Esophagus muscularis mucosa (tissue), 4 donors: ENCODE measurements around the gene GUCA2B. TPM values are rescaled to one million over a fixed set of nuclear protein-coding genes. Genes with fewer than 3 reads are reported as not detected.

ENCODE experiments used
- DNase-seq: peaks from one replicate; pipeline ENCODE4 v3.0.0-alpha.2; 2017; ENCODE audit errors: extremely low spot score
- H3K27ac ChIP-seq, 4 donors: fragments of 200-600 bp; sonication (generic); replicated peaks in 1 of 4; 1 replicate in 3 of 4; 2 replicates in 1 of 4; pipeline ENCODE4 v1.5.1; 2016 to 2019; ENCODE audit warnings: mild to moderate bottlenecking in 1 of 4
- H3K27me3 ChIP-seq, 4 donors: fragments of 200-600 bp; sonication (generic); one replicate each; pipeline versions ENCODE4 v1.5.1 to v1.6.0; 2016 to 2019
- H3K36me3 ChIP-seq, 4 donors: fragments of 200-600 bp; sonication (generic); one replicate each; pipeline ENCODE4 v1.5.1; 2016 to 2019
- H3K4me1 ChIP-seq, 4 donors: fragments of 200-600 bp; sonication (generic); one replicate each; pipeline ENCODE4 v1.5.1; 2016 to 2019
- H3K4me3 ChIP-seq, 4 donors: fragments of 200-600 bp; sonication (generic); 1 replicate in 2 of 4; 2 replicates in 2 of 4; pipeline ENCODE4 v1.5.1; 2016 to 2019; ENCODE audit warnings: mild to moderate bottlenecking in 4 of 4, moderate library complexity in 1 of 4
- H3K9me3 ChIP-seq, 4 donors: fragments of 200-600 bp; sonication (generic); 1 replicate in 3 of 4; 2 replicates in 1 of 4; pipeline ENCODE4 v1.5.1; 2016 to 2019
- CTCF ChIP-seq, 3 experiments: fragments of 200-600 bp in 2 of 3; fragments of 450-650 bp in 1 of 3; sonication (generic) in 2 of 3; IDR thresholded peaks; one replicate each; pipeline ENCODE4 v1.5.1; 2017 to 2019; ENCODE audit warnings: antibody characterized with exemption in 3 of 3, mild to moderate bottlenecking in 2 of 3, moderate library complexity in 1 of 3
- EP300 ChIP-seq: sonication (generic); formaldehyde crosslinking; IDR thresholded peaks from one replicate; pipeline ENCODE4 v1.6.1; 2017; ENCODE audit warnings: antibody characterized with exemption
- POLR2A ChIP-seq: fragments of 450-650 bp; IDR thresholded peaks from one replicate; pipeline ENCODE4 v1.6.1; 2017; ENCODE audit warnings: antibody characterized with exemption, moderate library complexity, mild to moderate bottlenecking, low read depth
- POLR2AphosphoS5 ChIP-seq, 2 donors: sonication (generic); formaldehyde crosslinking; IDR thresholded peaks; one replicate each; pipeline ENCODE4 v1.6.1; 2017; ENCODE audit warnings: antibody characterized with exemption in 2 of 2
- WGBS: methylation state at CpG from one replicate; pipeline ENCODE4 v1.1.5; 2018; 5-methylcytosine and 5-hydroxymethylcytosine counted together
- intact Hi-C: fragments of 100-400 bp; cut with DNase I; formaldehyde crosslinking; loops from one replicate; pipeline ENCODE4 v1.15.1; 2023
- total RNA-seq, 4 donors: library from RNA; depleted of rRNA; stranded (reverse); fragments of >200 nt; gene quantifications; one replicate each; pipeline versions ENCODE4 v1.1.0 to v1.2.1, GENCODE V29; 2016

GUCA2B gene
- total RNA-seq, 4 donors from 2014 or later = not detected

DNA sequence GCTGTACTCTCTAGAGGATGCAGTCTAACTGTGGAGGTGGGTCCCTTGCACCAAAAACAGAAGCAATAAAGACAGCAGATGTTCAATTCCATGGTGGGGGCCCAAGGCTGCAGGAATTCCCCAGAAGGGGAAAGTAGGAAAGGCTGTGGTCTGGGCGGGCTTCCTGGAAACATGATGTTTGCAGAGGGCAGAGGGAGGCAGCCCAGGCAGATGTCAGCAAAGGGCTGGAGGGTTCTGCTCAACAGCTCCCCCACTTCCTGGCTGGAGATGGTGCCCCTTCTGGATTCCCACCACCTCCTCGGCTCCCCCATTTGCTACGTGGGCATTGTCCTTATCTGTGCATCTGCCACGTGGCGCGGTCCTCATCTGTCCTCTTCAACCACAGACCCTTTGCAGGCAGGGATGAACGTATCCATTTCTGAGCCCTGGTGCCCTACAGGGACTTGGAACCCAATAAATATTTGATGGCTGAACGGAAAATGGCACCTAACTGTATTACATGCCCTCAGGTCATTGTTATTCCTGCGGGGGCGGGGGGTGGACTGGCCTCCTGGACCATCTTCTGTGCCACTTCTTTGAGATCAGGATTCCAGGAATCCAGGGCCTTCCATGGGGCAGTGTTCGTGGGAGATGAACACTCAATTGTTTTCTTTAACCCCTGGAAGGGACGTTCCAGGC lies 8.4 kb upstream of the GUCA2B start:
- no peak overlapping the region for H3K27ac ChIP-seq
- H3K9me3 ChIP-seq = no peaks in the 10 kb centered on the region
- DNase-seq = no peak
- TF ChIP-seq CTCF (IDR thresholded peaks at IDR 0.05) (no peak), EP300 (no peak), POLR2AphosphoS5 (IDR thresholded peaks at IDR 0.05) (no peak), POLR2A (no peak)
- 80% methylated on average over 12 of the region's 12 CpGs for WGBS
- peaks cover 0 to 5% (median 0%) of the 10 kb centered on the region in 4 donors for H3K4me1 ChIP-seq
- no peaks in the 10 kb centered on the region for H3K36me3 ChIP-seq
- H3K27me3 ChIP-seq = peaks cover 0 to 87% (median 16%) of the 10 kb centered on the region in 4 donors
- intact Hi-C loops = no loop called here
- H3K4me3 ChIP-seq = no peak overlapping the region

GRCh38 chr1:42145389-42145716 lies 7.9 kb upstream of the GUCA2B start:
- Histone ChIP-seq H3K27ac (no peak overlapping the region), H3K27me3 (peaks cover 0 to 82% (median 16%) of the 10 kb centered on the region in 4 donors), H3K4me1 (peaks cover 0 to 5% (median 0%) of the 10 kb centered on the region in 4 donors), H3K4me3 (no peak overlapping the region), H3K36me3 (no peaks in the 10 kb centered on the region), H3K9me3 (no peaks in the 10 kb centered on the region)
- intact Hi-C loops = no loop called here
- no peak for TF ChIP-seq EP300
- no peak for TF ChIP-seq CTCF (IDR thresholded peaks at IDR 0.05)
- TF ChIP-seq POLR2AphosphoS5 (IDR thresholded peaks at IDR 0.05) = no peak
- TF ChIP-seq POLR2A = no peak
- DNase-seq = no peak
- 38% methylated on average over 6 of the region's 8 CpGs for WGBS

GRCh38 chr1:42145764-42146625 lies 7.2 kb upstream of the GUCA2B start:
- Histone ChIP-seq H3K27me3 (peaks cover 0 to 76% (median 16%) of the 10 kb centered on the region in 4 donors), H3K4me1 (peaks cover 0 to 5% (median 0%) of the 10 kb centered on the region in 4 donors), H3K4me3 (no peak overlapping the region), H3K27ac (no peak overlapping the region), H3K36me3 (no peaks in the 10 kb centered on the region), H3K9me3 (no peaks in the 10 kb centered on the region)
- WGBS = 47% methylated on average over 41 of the region's 41 CpGs
- intact Hi-C loops = no loop called here
- no peak for TF ChIP-seq POLR2AphosphoS5 (IDR thresholded peaks at IDR 0.05)
- DNase-seq = no peak

- Histone ChIP-seq H3K27me3 (peaks cover 0 to 70% (median 16%) of the 10 kb centered on the region in 4 donors), H3K27ac (no peak overlapping the region), H3K4me3 (no peak overlapping the region), H3K36me3 (no peaks in the 10 kb centered on the region), H3K4me1 (peaks cover 0 to 5% (median 0%) of the 10 kb centered on the region in 4 donors), H3K9me3 (no peaks in the 10 kb centered on the region)
- intact Hi-C loops = no loop called here
- no peak for DNase-seq
- TF ChIP-seq POLR2AphosphoS5 (IDR thresholded peaks at IDR 0.05) = no peak
- TF ChIP-seq CTCF (IDR thresholded peaks at IDR 0.05) = peak; percentile 59 to 83 (median 69)
- no peak for TF ChIP-seq EP300
- no peak for TF ChIP-seq POLR2A
- WGBS = 37% methylated on average over 14 of the region's 19 CpGs
Observed at GRCh38 chr1:42146626-42147320, 6.4 kb upstream of the GUCA2B start.

GRCh38 chr1:42148166-42148565 lies 5.0 kb upstream of the GUCA2B start:
- H3K9me3 ChIP-seq = no peaks in the 10 kb centered on the region
- peaks cover 0 to 5% (median 0%) of the 10 kb centered on the region in 4 donors for H3K4me1 ChIP-seq
- TF ChIP-seq EP300 (no peak), POLR2A (no peak), POLR2AphosphoS5 (IDR thresholded peaks at IDR 0.05) (no peak), CTCF (IDR thresholded peaks at IDR 0.05) (no peak)

More at GRCh38 chr1:42148166-42148565, 5.0 kb upstream of the GUCA2B start:
- intact Hi-C loops = no loop called here
- H3K27ac ChIP-seq = no peak overlapping the region
- no peak overlapping the region for H3K4me3 ChIP-seq
- H3K36me3 ChIP-seq = no peaks in the 10 kb centered on the region
- H3K27me3 ChIP-seq = peaks cover 0 to 60% (median 16%) of the 10 kb centered on the region in 4 donors
- no peak for DNase-seq
- 74% methylated on average over 1 of the region's 1 CpG for WGBS
